Endothelial cell of umbilical vein (primary cell): ENCODE results near the gene GPR18. TPM values are rescaled to one million over a fixed set of nuclear protein-coding genes. Genes with fewer than 3 reads are reported as not detected.

Experiments
- BruUV-seq: library from RNA; stranded (reverse); fragments of 400-500 nt; replicated peaks from 2 replicates; lab custom pipeline; 2021; lab: Mats Ljungman, UMichigan
- CTCF ChIA-PET: fragments of 300-600, 350-600 bp; sonication (Branson Sonifier 250); formaldehyde crosslinking; loops from one replicate; lab custom pipeline; 2021; ENCODE audit warnings: antibody characterized with exemption, inconsistent platforms; lab: Charles Lee
- POLR2A ChIA-PET: fragments of 300-600, 350-600 bp; sonication (Branson Sonifier 250); formaldehyde crosslinking; loops from one replicate; lab custom pipeline; 2021; ENCODE audit warnings: antibody characterized with exemption, inconsistent platforms; lab: Charles Lee
- DNase-seq: peaks from one replicate; pipeline ENCODE4 v3.0.0-alpha.2; 2011; ENCODE audit warnings: low read depth, low spot score
- FAIRE-seq: peaks from 2 replicates; lab custom pipeline; 2011; peaks lifted over from hg19 to GRCh38; lab: Jason Lieb, UNC
- H2AFZ ChIP-seq: 2 replicates; pipeline ENCODE4 v1.6.0; 2012; ENCODE audit warnings: low read depth, low read length, control low read depth, inconsistent platforms
- H3K27ac ChIP-seq: 2 replicates; pipeline ENCODE4 v1.5.1; 2011; ENCODE audit warnings: low read depth, mild to moderate bottlenecking, control low read depth, low read length, moderate library complexity; ENCODE audit not compliant: insufficient read depth
- H3K27me3 ChIP-seq, 2 experiments: 2 replicates each; pipeline versions ENCODE4 v1.6.0 to v1.6.1; 2011; ENCODE audit warnings: low read length in 2 of 2, mixed read lengths in 1 of 2; ENCODE audit not compliant: control insufficient read depth in 2 of 2, insufficient read depth in 2 of 2
- H3K36me3 ChIP-seq, 2 experiments: 2 replicates in 1 of 2; 3 replicates in 1 of 2; pipeline ENCODE4 v1.5.1; 2011; ENCODE audit warnings: low read length in 2 of 2, mild to moderate bottlenecking in 1 of 2, moderate library complexity in 1 of 2; ENCODE audit not compliant: control insufficient read depth in 2 of 2, insufficient read depth in 2 of 2; ENCODE audit errors: extremely low read depth in 1 of 2
- H3K4me1 ChIP-seq: 3 replicates; pipeline ENCODE4 v1.5.1; 2011; ENCODE audit warnings: mild to moderate bottlenecking, low read length; ENCODE audit not compliant: control insufficient read depth, insufficient read depth; ENCODE audit errors: extremely low read depth
- H3K4me2 ChIP-seq: 2 replicates; pipeline ENCODE4 v1.6.1; 2011; ENCODE audit warnings: low read length, control low read depth, mixed read lengths; ENCODE audit not compliant: insufficient read depth
- H3K4me3 ChIP-seq, 3 experiments: fragments of 200-600 bp in 1 of 3; sonication (generic), shearing (Covaris generic) in 1 of 3; replicated peaks in 1 of 3; 2 replicates each; pipeline ENCODE4 v1.5.1; 2011 to 2016; ENCODE audit warnings: control low read depth in 3 of 3, low read length in 3 of 3, mild to moderate bottlenecking in 2 of 3, inconsistent platforms in 1 of 3, low read depth in 1 of 3, moderate library complexity in 1 of 3; ENCODE audit not compliant: insufficient read depth in 1 of 3
- H3K79me2 ChIP-seq: 2 replicates; pipeline ENCODE4 v1.6.0; 2012; ENCODE audit warnings: low read length, inconsistent platforms; ENCODE audit not compliant: control insufficient read depth, insufficient read depth
- H3K9ac ChIP-seq: replicated peaks from 2 replicates; pipeline ENCODE3; 2011; ENCODE audit warnings: low read length, control low read depth; ENCODE audit not compliant: insufficient read depth; ENCODE audit errors: extremely low read depth
- H3K9me1 ChIP-seq: replicated peaks from 3 replicates; pipeline ENCODE4 v1.6.0; 2011; ENCODE audit warnings: mild to moderate bottlenecking, low read length; ENCODE audit not compliant: control insufficient read depth, insufficient read depth; ENCODE audit errors: extremely low read depth
- H3K9me3 ChIP-seq: replicated peaks from 2 replicates; pipeline ENCODE4 v1.5.1; 2012; ENCODE audit warnings: low read length, inconsistent platforms; ENCODE audit not compliant: control insufficient read depth, insufficient read depth
- H4K20me1 ChIP-seq: replicated peaks from 2 replicates; pipeline ENCODE3; 2011; ENCODE audit warnings: mild to moderate bottlenecking, low read length; ENCODE audit not compliant: control insufficient read depth, insufficient read depth; ENCODE audit errors: extremely low read depth
- EZH2 ChIP-seq: IDR thresholded peaks from 2 replicates; pipeline ENCODE4 v1.6.1; 2012; ENCODE audit warnings: borderline replicate concordance, low read depth, mild to moderate bottlenecking, moderate library complexity, low read length, inconsistent platforms; ENCODE audit not compliant: severe bottlenecking
- FOS ChIP-seq: IDR thresholded peaks from 2 replicates; pipeline ENCODE4 v1.6.1; 2011; ENCODE audit warnings: mild to moderate bottlenecking, low read length, moderate library complexity, borderline replicate concordance; ENCODE audit not compliant: insufficient read depth
- JUN ChIP-seq: IDR thresholded peaks from 2 replicates; pipeline ENCODE4 v1.6.1; 2011; ENCODE audit warnings: borderline replicate concordance, low read depth; ENCODE audit not compliant: insufficient read length, insufficient read depth
- MYC ChIP-seq: IDR thresholded peaks from one replicate; pipeline ENCODE4 v1.6.1; 2011; ENCODE audit warnings: mild to moderate bottlenecking, low read depth, low read length
- POLR2A ChIP-seq: IDR thresholded peaks from 2 replicates; pipeline ENCODE4 v1.6.1; 2012; ENCODE audit warnings: low read depth, mild to moderate bottlenecking, control low read depth, low read length
- dilution Hi-C: fragments of 300-500 bp; cut with MboI; formaldehyde crosslinking; loops from one replicate; pipeline ENCODE4 v1.15.0; 2019; ENCODE audit warnings: low sequenced_read_pairs; ENCODE audit not compliant: extremely low pct_ligation_motif_present
- intact Hi-C: fragments of 100-400 bp; cut with micrococcal nuclease; formaldehyde crosslinking; loops from one replicate; pipeline ENCODE4 v1.10.0; 2022
- polyA plus RNA-seq, 4 experiments: library from polyadenylated mRNA; depleted of rRNA in 3 of 4; stranded (reverse) in 3 of 4; unstranded in 1 of 4; fragments of >200 nt; gene quantifications; 2 replicates each; pipeline versions ENCODE4 v1.2.1 to v1.2.3, GENCODE V29; 2011 to 2012; ENCODE audit warnings: missing spikeins in 1 of 4
- total RNA-seq: library from RNA; stranded (reverse); gene quantifications from 2 replicates; pipeline ENCODE4 v1.2.3, GENCODE V29; 2021
- TF ChIP-seq, protein P1 (sequence below), 2 donors: IDR thresholded peaks; 1 replicate in 1 of 2; 2 replicates in 1 of 2; pipeline ENCODE4 v1.5.1; 2011; ENCODE audit warnings: low read length in 2 of 2, mild to moderate bottlenecking in 2 of 2, moderate library complexity in 2 of 2, control low read depth in 1 of 2, inconsistent platforms in 1 of 2, low read depth in 1 of 2; ENCODE audit not compliant: insufficient read depth in 1 of 2; ENCODE audit errors: extremely low read depth in 1 of 2

GPR18 gene
- total and polyA plus RNA-seq, 2 donors (not counting 3 experiments of a cell fraction or from before 2014, with no cell fraction given) = not detected

DNA sequence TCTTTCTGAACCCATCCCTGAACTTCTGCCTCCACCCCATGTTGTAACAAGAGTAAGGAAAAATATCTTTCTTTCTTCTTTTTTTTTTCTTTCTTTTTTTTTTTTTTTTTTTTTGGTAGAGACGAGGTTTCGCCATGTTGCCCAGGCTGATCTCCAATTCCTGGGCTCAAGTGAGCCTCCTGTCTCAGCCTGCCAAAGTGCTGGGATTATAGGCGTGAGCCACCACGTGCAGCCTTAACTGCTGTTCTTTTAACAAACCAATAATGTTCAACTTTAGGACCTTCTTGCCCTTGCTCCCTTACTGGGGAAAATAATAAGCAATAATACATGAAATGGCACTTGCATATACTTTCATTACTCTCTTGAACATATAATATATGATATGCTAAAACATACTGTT is 29.4 kb upstream of the GPR18 start:
- TF ChIP-seq POLR2A = no peak
- TF ChIP-seq MYC = no peak
- TF ChIP-seq, protein P1, sequence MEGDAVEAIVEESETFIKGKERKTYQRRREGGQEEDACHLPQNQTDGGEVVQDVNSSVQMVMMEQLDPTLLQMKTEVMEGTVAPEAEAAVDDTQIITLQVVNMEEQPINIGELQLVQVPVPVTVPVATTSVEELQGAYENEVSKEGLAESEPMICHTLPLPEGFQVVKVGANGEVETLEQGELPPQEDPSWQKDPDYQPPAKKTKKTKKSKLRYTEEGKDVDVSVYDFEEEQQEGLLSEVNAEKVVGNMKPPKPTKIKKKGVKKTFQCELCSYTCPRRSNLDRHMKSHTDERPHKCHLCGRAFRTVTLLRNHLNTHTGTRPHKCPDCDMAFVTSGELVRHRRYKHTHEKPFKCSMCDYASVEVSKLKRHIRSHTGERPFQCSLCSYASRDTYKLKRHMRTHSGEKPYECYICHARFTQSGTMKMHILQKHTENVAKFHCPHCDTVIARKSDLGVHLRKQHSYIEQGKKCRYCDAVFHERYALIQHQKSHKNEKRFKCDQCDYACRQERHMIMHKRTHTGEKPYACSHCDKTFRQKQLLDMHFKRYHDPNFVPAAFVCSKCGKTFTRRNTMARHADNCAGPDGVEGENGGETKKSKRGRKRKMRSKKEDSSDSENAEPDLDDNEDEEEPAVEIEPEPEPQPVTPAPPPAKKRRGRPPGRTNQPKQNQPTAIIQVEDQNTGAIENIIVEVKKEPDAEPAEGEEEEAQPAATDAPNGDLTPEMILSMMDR (IDR thresholded peaks at IDR 0.05; ENCODE audit: extremely low read depth in 1 of 2, insufficient read depth in 1 of 2, low read depth in 1 of 2, low read length in 2 of 2) = no peak
- no peak for TF ChIP-seq FOS
- TF ChIP-seq JUN = no peak
- TF ChIP-seq EZH2 = no peak
- Histone ChIP-seq H4K20me1 (no peaks in the 10 kb centered on the region), H3K4me1 (no peaks in the 10 kb centered on the region), H2AFZ (no peak overlapping the region), H3K27ac (no peak overlapping the region), H3K4me3 (no peak overlapping the region), H3K4me2 (no peak overlapping the region), H3K27me3 (no peaks in the 10 kb centered on the region), H3K79me2 (no peaks in the 10 kb centered on the region), H3K9me1 (no peaks in the 10 kb centered on the region), H3K9ac (no peak overlapping the region), H3K9me3 (no peaks in the 10 kb centered on the region), H3K36me3 (no peaks in the 10 kb centered on the region)
- dilution Hi-C loops = no loop called here
- ChIA-PET CTCF (interaction anchor here (1.6 kb wide), 1 partner anchor 111 kb away, joined by 4 read pairs; no protein-coding TSS in a partner anchor), POLR2A (no interaction called here)
- no TSS peak for BruUV-seq
- no peak for FAIRE-seq
- intact Hi-C loops = no loop called here
- no peak for DNase-seq
